ENCODE measurements around the gene IL32. TPM values are rescaled to one million over a fixed set of nuclear protein-coding genes. Genes with fewer than 3 reads are reported as not detected.
"Not testable (repeated sequence)": the region's sequence is repeated elsewhere in the genome, so short reads cannot be mapped to it uniquely, and the experiment has no call there.

IL32 gene
- total RNA-seq, 3 donors from 2014 or later (not counting 1 experiment from before 2014, with no cell fraction given): 305 to 562 (median 319) TPM

- peak in 1 of 2 donors; percentile 43 for DNase-seq
Measured at GRCh38 chr16:3053330-3053710, 12.1 kb upstream of the IL32 start.

GRCh38 chr16:3054965-3055733 lies 10.3 kb upstream of the IL32 start:
- peak overlapping the region; percentile 30 for H3K27ac ChIP-seq (ENCODE audit: low read length)
- WGBS (ENCODE audit: insufficient coverage): 46% methylated on average over 16 of the region's 17 CpGs
- no peak overlapping the region for H3K4me3 ChIP-seq (ENCODE audit: low read length)
- Mint-ChIP-seq H3K27me3 (ENCODE audit: low read depth in 2 of 2) (no peaks in the 10 kb centered on the region), H3K36me3 (no peaks in the 10 kb centered on the region), H3K9me3 (no peaks in the 10 kb centered on the region), H3K4me3 (peak overlapping the region; percentile 83), H3K27ac (peak overlapping the region; percentile 84 to 89), H3K4me1 (peaks cover 39 to 64% of the 10 kb centered on the region in 2 donors)
- TF ChIP-seq CTCF (IDR thresholded peaks at IDR 0.05): no peak
- H3K36me3 ChIP-seq (ENCODE audit: control insufficient read depth, insufficient read depth, low read length): peaks cover 15% of the 10 kb centered on the region
- intact Hi-C loops (cut with micrococcal nuclease): loop anchor here (5.0 kb wide), 1 partner anchor 42 kb away; the partner anchor contains the start of gene ZSCAN10
- no peak for ATAC-seq
- peaks cover 78% of the 10 kb centered on the region for H3K4me1 ChIP-seq (ENCODE audit: control insufficient read depth, insufficient read depth, low read length)
- peak in 1 of 2 donors; percentile 50 for DNase-seq
- no peaks in the 10 kb centered on the region for H3K27me3 ChIP-seq (ENCODE audit: control insufficient read depth, insufficient read depth, low read length)
- H3K9me3 ChIP-seq (ENCODE audit: control insufficient read depth, insufficient read depth, low read length): no peaks in the 10 kb centered on the region

More at GRCh38 chr16:3053330-3053710, 12.1 kb upstream of the IL32 start:
- peak; percentile 6 to 67 (median 62) for ATAC-seq
- H3K27ac ChIP-seq (ENCODE audit: low read length); H3K9me3 ChIP-seq (ENCODE audit: control insufficient read depth, insufficient read depth, low read length); H3K27me3 ChIP-seq (ENCODE audit: control insufficient read depth, insufficient read depth, low read length); intact Hi-C loops (cut with micrococcal nuclease); H3K27me3 Mint-ChIP-seq (ENCODE audit: low read depth in 2 of 2); H3K36me3 Mint-ChIP-seq; H3K9me3 Mint-ChIP-seq; H3K4me3 ChIP-seq (ENCODE audit: low read length); H3K4me3 Mint-ChIP-seq; H3K27ac Mint-ChIP-seq: not testable (repeated sequence)
- H3K4me1 Mint-ChIP-seq: peaks cover 35 to 60% of the 10 kb centered on the region in 2 donors
- Histone ChIP-seq H3K36me3 (ENCODE audit: control insufficient read depth, insufficient read depth, low read length) (peaks cover 15% of the 10 kb centered on the region), H3K4me1 (ENCODE audit: control insufficient read depth, insufficient read depth, low read length) (peaks cover 86% of the 10 kb centered on the region)
- 81% methylated on average over 7 of the region's 13 CpGs for WGBS (ENCODE audit: insufficient coverage)

GRCh38 chr16:3055734-3056115 lies 9.7 kb upstream of the IL32 start:
- Mint-ChIP-seq H3K27ac (peak overlapping the region; percentile 84 to 89), H3K4me3 (peak overlapping the region; percentile 83), H3K4me1 (peaks cover 38 to 64% of the 10 kb centered on the region in 2 donors)
- Histone ChIP-seq H3K36me3 (ENCODE audit: control insufficient read depth, insufficient read depth, low read length) (peaks cover 15% of the 10 kb centered on the region), H3K27ac (ENCODE audit: low read length) (peak overlapping the region; percentile 30), H3K4me1 (ENCODE audit: control insufficient read depth, insufficient read depth, low read length) (peaks cover 77% of the 10 kb centered on the region)
- H3K27me3 ChIP-seq (ENCODE audit: control insufficient read depth, insufficient read depth, low read length); H3K4me3 ChIP-seq (ENCODE audit: low read length); H3K9me3 Mint-ChIP-seq; H3K9me3 ChIP-seq (ENCODE audit: control insufficient read depth, insufficient read depth, low read length); ATAC-seq; H3K36me3 Mint-ChIP-seq; H3K27me3 Mint-ChIP-seq (ENCODE audit: low read depth in 2 of 2); DNase-seq: not testable (repeated sequence)
- intact Hi-C loops (cut with micrococcal nuclease): loop anchor here (5.0 kb wide), 1 partner anchor 42 kb away; the partner anchor contains the start of gene ZSCAN10
- 89% methylated on average over 9 of the region's 9 CpGs for WGBS (ENCODE audit: insufficient coverage)

GRCh38 chr16:3056336-3057180 lies 8.9 kb upstream of the IL32 start:
- no peak for TF ChIP-seq CTCF (IDR thresholded peaks at IDR 0.05)

More at GRCh38 chr16:3056336-3057180, 8.9 kb upstream of the IL32 start:
- Histone ChIP-seq H3K27ac (ENCODE audit: low read length) (no peak overlapping the region), H3K4me3 (ENCODE audit: low read length) (no peak overlapping the region), H3K9me3 (ENCODE audit: control insufficient read depth, insufficient read depth, low read length) (no peaks in the 10 kb centered on the region), H3K4me1 (ENCODE audit: control insufficient read depth, insufficient read depth, low read length) (peaks cover 71% of the 10 kb centered on the region), H3K27me3 (ENCODE audit: control insufficient read depth, insufficient read depth, low read length) (no peaks in the 10 kb centered on the region), H3K36me3 (ENCODE audit: control insufficient read depth, insufficient read depth, low read length) (peaks cover 15% of the 10 kb centered on the region)
- no peak for ATAC-seq
- Mint-ChIP-seq H3K9me3 (no peaks in the 10 kb centered on the region), H3K4me3 (peak overlapping the region; percentile 93), H3K36me3 (no peaks in the 10 kb centered on the region), H3K27ac (peak overlapping the region; percentile 34 to 77), H3K4me1 (peaks cover 30 to 64% of the 10 kb centered on the region in 2 donors), H3K27me3 (ENCODE audit: low read depth in 2 of 2) (no peaks in the 10 kb centered on the region)
- WGBS (ENCODE audit: insufficient coverage): 89% methylated on average over 19 of the region's 19 CpGs
- no peak for DNase-seq
- intact Hi-C loops (cut with micrococcal nuclease): loop anchor here (5.0 kb wide), 1 partner anchor 41 kb away; the partner anchor contains the start of gene ZSCAN10

All from natural killer cell (primary cell).